ENCODE results near the gene MACO1. TPM values are rescaled to one million over a fixed set of nuclear protein-coding genes. Genes with fewer than 3 reads are reported as not detected.
"Not testable (repeated sequence)": the region's sequence is repeated elsewhere in the genome, so short reads cannot be mapped to it uniquely, and the experiment has no call there.

The MACO1 gene
- total RNA-seq, 1 experiment from 2014 or later = 17.4 TPM

GRCh38 chr1:25392841-25393240 lies 37.9 kb upstream of the MACO1 start:
- Mint-ChIP-seq H3K4me3 (ENCODE audit: unreplicated experiment) (no peak overlapping the region), H3K36me3 (ENCODE audit: insufficient read depth, unreplicated experiment) (no peaks in the 10 kb centered on the region), H3K4me1 (ENCODE audit: insufficient read depth, unreplicated experiment) (no peaks in the 10 kb centered on the region), H3K27me3 (ENCODE audit: insufficient read depth, unreplicated experiment) (peaks cover 21% of the 10 kb centered on the region), H3K9me3 (ENCODE audit: unreplicated experiment) (no peaks in the 10 kb centered on the region), H3K27ac (ENCODE audit: low read depth, unreplicated experiment) (no peak overlapping the region)
- ChIA-PET POLR2A (no interaction called here), CTCF (no interaction called here)
- DNase-seq (ENCODE audit: unreplicated experiment) = no peak
- no TSS peak for BruUV-seq (replicated peaks)
- intact Hi-C loops (cut with micrococcal nuclease) = no loop called here
- TF ChIP-seq CTCF (IDR thresholded peaks at IDR 0.05; ENCODE audit: unreplicated experiment) = no peak

- POLR2A ChIA-PET; H3K9me3 Mint-ChIP-seq (ENCODE audit: unreplicated experiment); H3K27ac Mint-ChIP-seq (ENCODE audit: low read depth, unreplicated experiment); intact Hi-C loops (cut with micrococcal nuclease); H3K4me1 Mint-ChIP-seq (ENCODE audit: insufficient read depth, unreplicated experiment); DNase-seq (ENCODE audit: unreplicated experiment); BruUV-seq (replicated peaks); CTCF ChIA-PET; H3K4me3 Mint-ChIP-seq (ENCODE audit: unreplicated experiment); H3K36me3 Mint-ChIP-seq (ENCODE audit: insufficient read depth, unreplicated experiment): not testable (repeated sequence)
- H3K27me3 Mint-ChIP-seq (ENCODE audit: insufficient read depth, unreplicated experiment) = peaks cover 41% of the 10 kb centered on the region
Measured at GRCh38 chr1:25397549-25397948, 33.1 kb upstream of the MACO1 start.

- H3K4me3 Mint-ChIP-seq (ENCODE audit: unreplicated experiment); H3K27ac Mint-ChIP-seq (ENCODE audit: low read depth, unreplicated experiment); intact Hi-C loops (cut with micrococcal nuclease); H3K9me3 Mint-ChIP-seq (ENCODE audit: unreplicated experiment); CTCF ChIA-PET; POLR2A ChIA-PET; DNase-seq (ENCODE audit: unreplicated experiment); H3K4me1 Mint-ChIP-seq (ENCODE audit: insufficient read depth, unreplicated experiment); H3K36me3 Mint-ChIP-seq (ENCODE audit: insufficient read depth, unreplicated experiment); BruUV-seq (replicated peaks): not testable (repeated sequence)
- H3K27me3 Mint-ChIP-seq (ENCODE audit: insufficient read depth, unreplicated experiment) = peaks cover 45% of the 10 kb centered on the region
Measured at GRCh38 chr1:25398079-25398478, 32.6 kb upstream of the MACO1 start.

GRCh38 chr1:25402947-25403803 lies 27.5 kb upstream of the MACO1 start:
- intact Hi-C loops (cut with micrococcal nuclease) = loop anchor here (5.0 to 10.0 kb wide), 3 partner anchors 122 to 409 kb away; no protein-coding TSS in a partner anchor
- H3K36me3 Mint-ChIP-seq (ENCODE audit: insufficient read depth, unreplicated experiment); H3K4me1 Mint-ChIP-seq (ENCODE audit: insufficient read depth, unreplicated experiment); H3K9me3 Mint-ChIP-seq (ENCODE audit: unreplicated experiment); BruUV-seq (replicated peaks); H3K4me3 Mint-ChIP-seq (ENCODE audit: unreplicated experiment); POLR2A ChIA-PET; H3K27ac Mint-ChIP-seq (ENCODE audit: low read depth, unreplicated experiment); DNase-seq (ENCODE audit: unreplicated experiment): not testable (repeated sequence)
- CTCF ChIA-PET = interaction anchor here (0.6 to 1.2 kb wide), 8 partner anchors 29 to 406 kb away, joined by 3 to 7 read pairs (median 4); no protein-coding TSS in a partner anchor
- peaks cover 35% of the 10 kb centered on the region for H3K27me3 Mint-ChIP-seq (ENCODE audit: insufficient read depth, unreplicated experiment)
- peak; percentile 39 for TF ChIP-seq CTCF (IDR thresholded peaks at IDR 0.05; ENCODE audit: unreplicated experiment)

- H3K27ac Mint-ChIP-seq (ENCODE audit: low read depth, unreplicated experiment); H3K4me3 Mint-ChIP-seq (ENCODE audit: unreplicated experiment); H3K9me3 Mint-ChIP-seq (ENCODE audit: unreplicated experiment); BruUV-seq (replicated peaks); H3K4me1 Mint-ChIP-seq (ENCODE audit: insufficient read depth, unreplicated experiment); POLR2A ChIA-PET; DNase-seq (ENCODE audit: unreplicated experiment); H3K36me3 Mint-ChIP-seq (ENCODE audit: insufficient read depth, unreplicated experiment): not testable (repeated sequence)
- H3K27me3 Mint-ChIP-seq (ENCODE audit: insufficient read depth, unreplicated experiment) = peaks cover 21% of the 10 kb centered on the region
- CTCF ChIA-PET = interaction anchor here (0.6 to 0.7 kb wide), 2 partner anchors 401 to 405 kb away, joined by 3 to 5 read pairs; no protein-coding TSS in a partner anchor
- intact Hi-C loops (cut with micrococcal nuclease) = loop anchor here (10.0 kb wide), 1 partner anchor 119 kb away; no protein-coding TSS in a partner anchor
Measured at GRCh38 chr1:25405731-25406305, 24.9 kb upstream of the MACO1 start.

- not testable (repeated sequence) for H3K4me3 Mint-ChIP-seq (ENCODE audit: unreplicated experiment); BruUV-seq (replicated peaks); H3K27ac Mint-ChIP-seq (ENCODE audit: low read depth, unreplicated experiment); H3K9me3 Mint-ChIP-seq (ENCODE audit: unreplicated experiment); H3K27me3 Mint-ChIP-seq (ENCODE audit: insufficient read depth, unreplicated experiment); H3K36me3 Mint-ChIP-seq (ENCODE audit: insufficient read depth, unreplicated experiment); H3K4me1 Mint-ChIP-seq (ENCODE audit: insufficient read depth, unreplicated experiment); DNase-seq (ENCODE audit: unreplicated experiment)
- CTCF ChIA-PET = interaction anchor here (0.7 kb wide), 1 partner anchor 106 kb away, joined by 4 read pairs; no protein-coding TSS in a partner anchor
- intact Hi-C loops (cut with micrococcal nuclease) = loop anchor here (10.0 kb wide), 1 partner anchor 115 kb away; no protein-coding TSS in a partner anchor
- POLR2A ChIA-PET = interaction anchor here (1.6 to 2.0 kb wide), 2 partner anchors 16 to 20 kb away, joined by 3 to 5 read pairs; no protein-coding TSS in a partner anchor
Measured at GRCh38 chr1:25409641-25410427, 20.9 kb upstream of the MACO1 start.

- POLR2A ChIA-PET; intact Hi-C loops (cut with micrococcal nuclease); H3K27me3 Mint-ChIP-seq (ENCODE audit: insufficient read depth, unreplicated experiment): not testable (repeated sequence)
Measured at GRCh38 chr1:25412872-25413623, 17.6 kb upstream of the MACO1 start.

More at GRCh38 chr1:25412872-25413623, 17.6 kb upstream of the MACO1 start:
- DNase-seq (ENCODE audit: unreplicated experiment); BruUV-seq (replicated peaks); H3K4me3 Mint-ChIP-seq (ENCODE audit: unreplicated experiment); CTCF ChIA-PET; H3K27ac Mint-ChIP-seq (ENCODE audit: low read depth, unreplicated experiment); H3K36me3 Mint-ChIP-seq (ENCODE audit: insufficient read depth, unreplicated experiment); H3K4me1 Mint-ChIP-seq (ENCODE audit: insufficient read depth, unreplicated experiment); H3K9me3 Mint-ChIP-seq (ENCODE audit: unreplicated experiment): not testable (repeated sequence)
